ENCODE data around the gene LMOD2.

LMOD2 gene

GRCh38 chr7:123674399-123675180 is 18.9 kb downstream of the LMOD2 start:
- TF ChIP-seq CTCF (IDR thresholded peaks at IDR 0.05; ENCODE audit: low read length): no peak
- no peak for TF ChIP-seq EZH2 (IDR thresholded peaks at IDR 0.05; ENCODE audit: borderline replicate concordance, low read length)

GRCh38 chr7:123675181-123675473 is 19.5 kb downstream of the LMOD2 start:
- H3K9me3 ChIP-seq (ENCODE audit: low read length): no peaks in the 10 kb centered on the region
- no peak overlapping the region for H3K27ac ChIP-seq (ENCODE audit: low read depth, low read length, poor library complexity, severe bottlenecking)
- H3K27me3 ChIP-seq (ENCODE audit: insufficient read depth, low read length): no peaks in the 10 kb centered on the region
- H3K4me1 ChIP-seq (ENCODE audit: insufficient read depth, low read length, severe bottlenecking): no peaks in the 10 kb centered on the region
- no peaks in the 10 kb centered on the region for H3K79me2 ChIP-seq (ENCODE audit: insufficient read depth, low read length)
- H3K9me2 ChIP-seq (ENCODE audit: low read depth, low read length): no peaks in the 10 kb centered on the region
- H4K20me1 ChIP-seq (ENCODE audit: insufficient read depth, low read length): no peaks in the 10 kb centered on the region
- no peaks in the 10 kb centered on the region for H3F3A ChIP-seq (ENCODE audit: insufficient read depth, low read length)
- TF ChIP-seq CTCF (IDR thresholded peaks at IDR 0.05; ENCODE audit: low read length): no peak
- no peak for TF ChIP-seq EZH2 (IDR thresholded peaks at IDR 0.05; ENCODE audit: borderline replicate concordance, low read length)
- no peak overlapping the region for H3K4me3 ChIP-seq (ENCODE audit: low read depth, low read length, poor library complexity, severe bottlenecking)
- H3K4me2 ChIP-seq (ENCODE audit: low read length): no peak overlapping the region
- no peaks in the 10 kb centered on the region for H3K36me3 ChIP-seq (ENCODE audit: insufficient read depth, low read length)
- no peak overlapping the region for H3K9ac ChIP-seq (ENCODE audit: low read length)
- no peak overlapping the region for H2AFZ ChIP-seq (ENCODE audit: low read length)

More at GRCh38 chr7:123674399-123675180, 18.9 kb downstream of the LMOD2 start:
- Histone ChIP-seq H3F3A (ENCODE audit: insufficient read depth, low read length) (no peaks in the 10 kb centered on the region), H3K4me2 (ENCODE audit: low read length) (no peak overlapping the region), H4K20me1 (ENCODE audit: insufficient read depth, low read length) (no peaks in the 10 kb centered on the region), H3K4me1 (ENCODE audit: insufficient read depth, low read length, severe bottlenecking) (no peaks in the 10 kb centered on the region), H3K9me3 (ENCODE audit: low read length) (no peaks in the 10 kb centered on the region), H3K27ac (ENCODE audit: low read depth, low read length, poor library complexity, severe bottlenecking) (no peak overlapping the region), H3K4me3 (ENCODE audit: low read depth, low read length, poor library complexity, severe bottlenecking) (no peak overlapping the region), H3K27me3 (ENCODE audit: insufficient read depth, low read length) (no peaks in the 10 kb centered on the region), H3K79me2 (ENCODE audit: insufficient read depth, low read length) (no peaks in the 10 kb centered on the region), H3K36me3 (ENCODE audit: insufficient read depth, low read length) (no peaks in the 10 kb centered on the region), H2AFZ (ENCODE audit: low read length) (no peak overlapping the region), H3K9ac (ENCODE audit: low read length) (no peak overlapping the region), H3K9me2 (ENCODE audit: low read depth, low read length) (no peaks in the 10 kb centered on the region)

GRCh38 chr7:123677061-123677715 is 21.5 kb downstream of the LMOD2 start:
- Histone ChIP-seq H2AFZ (ENCODE audit: low read length) (no peak overlapping the region), H3K4me3 (ENCODE audit: low read depth, low read length, poor library complexity, severe bottlenecking) (no peak overlapping the region), H3K9ac (ENCODE audit: low read length) (no peak overlapping the region), H3K9me2 (ENCODE audit: low read depth, low read length) (no peaks in the 10 kb centered on the region), H3K4me2 (ENCODE audit: low read length) (no peak overlapping the region), H4K20me1 (ENCODE audit: insufficient read depth, low read length) (no peaks in the 10 kb centered on the region), H3K4me1 (ENCODE audit: insufficient read depth, low read length, severe bottlenecking) (no peaks in the 10 kb centered on the region), H3F3A (ENCODE audit: insufficient read depth, low read length) (no peaks in the 10 kb centered on the region), H3K27me3 (ENCODE audit: insufficient read depth, low read length) (no peaks in the 10 kb centered on the region), H3K9me3 (ENCODE audit: low read length) (no peaks in the 10 kb centered on the region), H3K27ac (ENCODE audit: low read depth, low read length, poor library complexity, severe bottlenecking) (no peak overlapping the region), H3K79me2 (ENCODE audit: insufficient read depth, low read length) (no peaks in the 10 kb centered on the region), H3K36me3 (ENCODE audit: insufficient read depth, low read length) (peaks cover 3% of the 10 kb centered on the region; the same call in 1 of the 2 replicates)
- TF ChIP-seq EZH2 (IDR thresholded peaks at IDR 0.05; ENCODE audit: borderline replicate concordance, low read length) (no peak), CTCF (IDR thresholded peaks at IDR 0.05; ENCODE audit: low read length) (no peak)

Measured in OCI-LY1 (cell line).